GM12864 (cell line): Measurements from ENCODE around the gene RTN4R.
"Not testable (repeated sequence)": the region's sequence is repeated elsewhere in the genome, so short reads cannot be mapped to it uniquely, and the experiment has no call there.

Experiments
- DNase-seq: peaks from one replicate; pipeline ENCODE4 v3.0.0-alpha.2; 2011; ENCODE audit warnings: low read depth
- H3K4me3 ChIP-seq: 2 replicates; pipeline ENCODE4 v1.5.1; 2011; ENCODE audit warnings: mild to moderate bottlenecking, low read depth, low read length, control low read depth
- CTCF ChIP-seq: IDR thresholded peaks from 2 replicates; pipeline ENCODE4 v1.5.1; 2011; ENCODE audit warnings: low read depth, mild to moderate bottlenecking, moderate library complexity, low read length, control low read depth, inconsistent platforms; ENCODE audit errors: missing control alignments

RTN4R gene

DNA sequence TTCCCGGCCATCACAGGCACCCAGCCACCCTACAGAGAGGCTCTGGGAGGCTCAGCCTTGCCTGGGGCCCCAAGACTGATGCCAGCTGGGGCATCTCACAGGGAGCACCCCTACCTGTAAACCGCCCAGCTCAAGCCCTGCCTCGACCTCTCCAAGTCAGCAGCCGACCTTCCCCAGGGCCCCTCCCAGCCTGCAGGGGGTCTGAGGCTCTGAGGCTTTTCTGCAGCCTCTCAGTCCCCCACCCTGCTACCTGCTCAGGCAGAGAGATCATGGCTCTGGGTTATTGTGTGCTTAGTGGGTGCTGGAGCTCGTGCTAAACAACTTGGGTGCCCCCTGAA is 23.1 kb upstream of the RTN4R start:
- DNase-seq: no peak
- TF ChIP-seq CTCF: no peak
- no peak overlapping the region for H3K4me3 ChIP-seq

DNA sequence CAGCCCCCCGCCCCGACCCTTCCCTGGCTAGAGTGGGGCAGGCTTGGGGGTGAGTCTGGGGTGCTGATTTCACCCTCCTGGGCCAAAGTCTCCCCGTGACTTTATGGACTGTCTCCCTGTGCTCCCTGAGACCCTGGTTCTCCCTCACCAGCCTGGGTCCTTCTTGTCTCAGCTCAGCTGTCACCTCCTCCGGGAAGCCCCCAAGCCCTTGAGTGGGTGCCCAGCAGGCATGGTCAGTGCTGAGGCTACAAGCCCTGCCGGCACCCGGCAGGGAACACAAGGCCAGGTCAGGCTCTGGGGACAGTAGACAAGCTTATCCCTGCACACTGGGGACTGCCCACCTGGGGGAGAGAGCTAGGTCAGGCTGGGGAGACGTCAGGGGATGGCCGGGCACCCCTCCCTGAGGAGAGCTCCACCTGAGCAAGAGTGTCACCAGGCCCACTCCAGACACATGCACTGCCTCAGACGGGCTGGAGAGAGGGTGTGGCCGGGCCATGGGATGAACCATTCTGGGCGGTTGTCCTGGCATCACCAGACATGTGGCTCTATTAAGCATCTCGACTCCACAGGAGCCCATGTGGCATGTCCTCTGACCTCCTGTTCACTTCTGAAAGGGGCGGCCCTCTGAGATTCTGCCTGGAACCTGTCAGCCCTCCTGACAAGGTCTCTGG is 22.6 kb upstream of the RTN4R start:
- no peak for DNase-seq
- no peak overlapping the region for H3K4me3 ChIP-seq
- TF ChIP-seq CTCF: no peak

- TF ChIP-seq CTCF: no peak
- no peak for DNase-seq
- no peak overlapping the region for H3K4me3 ChIP-seq
Measured at GRCh38 chr22:20290045-20290392, 21.9 kb upstream of the RTN4R start.

DNA sequence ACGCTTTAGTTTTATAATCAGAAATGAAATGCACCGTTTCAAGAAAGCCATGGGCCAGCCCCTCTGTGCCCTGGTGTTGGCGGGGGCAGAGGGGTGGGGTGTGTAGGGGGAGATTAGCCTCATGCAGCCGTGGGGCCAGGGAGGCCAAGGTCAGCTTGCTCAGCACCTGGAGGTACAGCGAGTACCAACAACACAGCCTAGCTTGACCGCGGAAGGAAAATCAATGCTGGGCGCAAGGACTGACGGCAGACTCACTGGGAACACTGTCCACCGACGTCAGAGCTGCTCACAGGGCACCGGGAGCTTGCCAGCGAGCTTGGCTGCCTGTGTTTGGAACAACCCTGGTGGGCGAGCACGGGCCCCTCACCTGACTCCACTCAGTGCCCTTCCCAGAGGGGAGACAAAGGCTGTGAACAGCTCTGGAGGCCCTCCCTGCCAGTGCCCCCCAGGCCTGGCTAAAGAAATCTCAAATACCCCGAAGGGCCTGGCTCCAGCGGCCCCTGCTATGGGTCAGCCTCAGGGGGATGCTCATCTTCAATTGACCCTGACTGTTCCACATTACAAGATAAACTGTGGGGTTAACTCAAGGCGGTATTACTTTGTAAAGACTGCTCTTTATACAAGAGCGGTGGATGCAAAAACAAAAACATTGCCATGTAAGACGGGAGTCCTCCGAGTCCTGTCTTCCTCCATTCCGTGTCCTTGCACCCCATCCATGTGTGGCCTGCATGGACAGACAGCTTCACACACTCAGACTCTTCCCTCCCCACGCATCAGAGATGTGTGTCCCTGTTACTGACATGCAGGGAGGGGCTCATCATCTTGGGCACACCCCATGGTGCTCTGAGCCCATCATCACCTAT is 21.3 kb upstream of the RTN4R start:
- not testable (repeated sequence) for DNase-seq, H3K4me3 ChIP-seq

DNA sequence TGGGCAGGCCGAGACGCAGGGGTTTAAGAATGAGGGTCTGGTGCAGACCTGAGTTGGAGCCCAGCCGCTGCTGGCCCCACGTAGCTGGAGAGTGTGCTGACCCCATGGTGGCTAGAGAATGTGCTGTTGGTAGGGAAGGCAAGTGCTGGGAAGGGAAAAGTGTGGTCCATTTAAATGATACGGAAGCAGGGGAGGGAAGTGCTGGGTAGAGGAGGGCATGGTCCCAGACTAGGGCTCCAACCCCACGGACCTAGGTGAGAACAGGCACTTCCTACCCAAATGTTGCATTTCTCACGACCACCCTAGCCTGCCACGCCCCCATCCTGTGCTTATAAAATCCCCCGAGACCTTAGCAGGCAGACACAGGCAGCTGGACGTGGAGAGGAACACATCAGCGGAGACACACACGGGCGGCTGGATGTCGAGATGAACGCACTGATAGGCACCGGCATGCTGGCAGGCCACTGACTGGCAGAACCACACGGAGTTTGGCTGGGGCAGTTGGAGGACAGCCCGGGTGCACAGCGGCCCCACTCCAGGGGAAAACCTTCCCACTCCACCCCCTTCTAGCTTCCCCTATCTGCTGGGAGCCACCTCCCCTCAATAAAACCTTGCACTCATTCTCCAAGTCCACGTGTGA is 18.8 kb upstream of the RTN4R start:
- H3K4me3 ChIP-seq, DNase-seq: not testable (repeated sequence)

DNA sequence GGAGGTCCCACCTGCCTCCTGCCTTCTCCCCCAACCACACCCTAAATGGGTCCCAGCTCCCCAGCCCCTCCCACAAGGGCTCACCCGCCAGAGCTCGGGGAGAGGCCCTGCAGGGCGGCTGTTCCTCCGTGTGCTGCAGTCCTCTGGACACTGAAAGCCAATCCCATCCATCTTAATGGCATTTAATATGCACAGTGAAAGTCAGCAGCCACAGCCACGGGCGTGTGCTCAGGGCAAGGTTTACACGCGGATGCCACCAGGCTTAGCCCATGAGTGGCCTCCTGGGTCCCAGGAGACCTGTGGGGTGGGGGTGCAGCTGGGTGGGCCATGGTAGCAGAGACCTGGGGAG is 18.2 kb upstream of the RTN4R start:
- not testable (repeated sequence) for H3K4me3 ChIP-seq, DNase-seq

DNA sequence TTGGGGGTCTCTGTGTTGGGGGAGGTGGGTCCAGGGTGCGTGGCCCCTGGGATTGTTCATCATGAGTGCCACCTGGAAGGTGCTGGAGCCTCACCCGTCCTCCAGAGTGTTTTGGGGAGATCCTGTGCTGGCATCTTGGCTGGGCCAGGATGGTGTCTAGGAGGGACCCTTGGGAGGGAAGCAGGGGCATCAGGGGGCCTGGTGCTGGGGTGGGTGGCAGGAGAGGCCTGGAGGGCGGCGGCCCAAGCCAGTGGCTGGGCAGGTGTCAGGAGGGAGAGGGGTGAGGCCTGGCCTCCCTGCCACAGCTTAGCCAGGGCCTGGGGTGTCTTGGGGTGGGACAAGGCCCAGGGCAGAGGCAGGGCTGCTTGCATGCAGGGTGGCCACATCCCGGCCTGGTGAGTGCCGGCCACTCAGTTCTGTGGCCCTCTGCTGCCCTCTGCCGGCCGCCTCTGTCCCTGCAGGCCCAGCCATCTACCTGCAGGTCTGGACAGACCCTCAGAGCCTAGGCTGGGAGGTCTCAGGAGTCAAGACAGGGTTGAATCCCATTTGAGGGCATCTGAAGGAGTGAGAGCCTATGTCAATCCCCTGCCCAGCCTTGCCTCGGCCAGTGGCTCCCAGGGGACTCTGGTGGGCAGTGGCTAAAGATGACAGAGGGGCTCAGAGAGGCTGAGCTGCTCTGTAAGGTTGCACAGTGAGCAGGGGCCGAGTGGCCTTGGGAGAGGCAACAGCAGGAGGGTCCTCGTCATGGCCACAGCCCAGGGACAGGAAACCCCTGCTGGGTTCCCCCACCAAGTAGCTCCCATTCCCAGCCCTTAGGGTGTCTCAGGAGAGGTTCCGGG is 17.6 kb upstream of the RTN4R start:
- TF ChIP-seq CTCF: peak; percentile 86
- DNase-seq, H3K4me3 ChIP-seq: not testable (repeated sequence)

- no peak overlapping the region for H3K4me3 ChIP-seq
- TF ChIP-seq CTCF: no peak
- DNase-seq: no peak
Measured at GRCh38 chr22:20284471-20285086, 16.5 kb upstream of the RTN4R start.
